HFFc6 (cell line): ENCODE data around the gene TOP1. TPM values are rescaled to one million over a fixed set of nuclear protein-coding genes. Genes with fewer than 3 reads are reported as not detected.
A peak's percentile ranks its signal among the peaks of the same experiment; 100 is the strongest.

ENCODE experiments used
- DNase-seq: peaks from one replicate; pipeline ENCODE4 v3.0.0-alpha.2; 2018
- H3K27ac Mint-ChIP-seq: 2 replicates; pipeline ENCODE4 v1.8.0; 2020; ENCODE audit warnings: mild to moderate bottlenecking, mixed read lengths
- H3K27me3 Mint-ChIP-seq: 2 replicates; pipeline ENCODE4 v1.8.0; 2021; ENCODE audit warnings: mild to moderate bottlenecking, moderate library complexity, mixed read lengths; ENCODE audit not compliant: insufficient read depth
- H3K36me3 Mint-ChIP-seq: 2 replicates; pipeline ENCODE4 v1.8.0; 2021; ENCODE audit warnings: low read depth, mixed read lengths
- H3K4me1 Mint-ChIP-seq: 2 replicates; pipeline ENCODE4 v1.8.0; 2020; ENCODE audit warnings: low read depth, mixed read lengths
- H3K4me3 Mint-ChIP-seq: 2 replicates; pipeline ENCODE4 v1.8.0; 2020; ENCODE audit warnings: mild to moderate bottlenecking, moderate library complexity, mixed read lengths
- H3K9me3 Mint-ChIP-seq: 2 replicates; pipeline ENCODE4 v1.8.0; 2020; ENCODE audit warnings: mild to moderate bottlenecking, mixed read lengths
- total RNA-seq, 6 experiments: library from RNA; stranded (reverse); fragmentation: NEBNext Ultra II Directional; extraction: Animal tissue kit (Norgen Biotek cat#: 25700); gene quantifications; 2 replicates in 1 of 6; 3 replicates in 5 of 6; pipeline ENCODE4 v1.2.3, GENCODE V29; 2021
- TF ChIP-seq, protein P1 (sequence below): fragments of 200-600 bp; sonication (generic); IDR thresholded peaks from 2 replicates; pipeline ENCODE4 v1.5.0; 2021; ENCODE audit warnings: antibody characterized with exemption, mild to moderate bottlenecking

The TOP1 gene
- total RNA-seq, 6 experiments from 2014 or later: 62.1 to 77.0 (median 73.0) TPM

DNA sequence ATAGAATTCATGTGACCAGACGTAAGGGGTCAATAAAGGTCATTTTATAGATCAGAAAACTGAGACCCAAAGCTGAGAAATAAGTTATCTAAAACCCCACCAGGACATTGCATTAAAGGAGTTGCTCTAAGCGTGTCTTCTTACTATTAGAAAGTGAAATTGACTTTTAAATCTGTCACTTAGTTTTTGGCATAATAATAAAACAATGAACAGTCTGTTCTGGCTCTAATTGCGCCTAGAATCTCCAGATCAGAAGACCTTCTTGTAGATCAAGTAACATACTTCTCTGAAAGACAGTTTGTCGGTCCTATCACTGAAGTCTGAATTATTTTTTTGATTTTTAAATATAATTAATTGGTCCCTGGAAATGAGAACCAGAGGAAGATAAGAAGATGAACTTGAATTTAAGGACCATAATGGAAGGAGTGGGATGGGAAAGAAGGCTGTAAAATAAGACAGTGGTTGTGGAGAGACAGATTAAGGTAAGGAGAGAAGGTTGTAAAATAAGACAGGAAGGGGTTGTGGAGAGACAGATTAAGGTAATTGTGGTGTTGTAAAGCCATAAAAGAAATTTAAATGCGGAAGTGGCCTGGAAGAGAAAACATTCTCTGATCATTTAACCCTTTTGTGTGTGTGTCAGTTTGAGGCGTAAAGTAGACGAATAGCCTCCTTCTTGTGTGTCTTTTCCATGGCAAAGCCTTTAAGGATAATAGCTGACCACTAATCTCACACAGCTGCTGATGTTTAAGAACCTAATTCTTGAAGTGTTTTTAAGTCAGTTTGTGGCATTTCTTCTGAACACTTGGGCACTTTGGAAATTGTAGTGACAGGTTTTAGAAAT lies 20.1 kb downstream of the TOP1 start:
- peaks cover 88% of the 10 kb centered on the region for H3K4me1 Mint-ChIP-seq
- no peaks in the 10 kb centered on the region for H3K9me3 Mint-ChIP-seq
- DNase-seq: no peak
- TF ChIP-seq, protein P1, sequence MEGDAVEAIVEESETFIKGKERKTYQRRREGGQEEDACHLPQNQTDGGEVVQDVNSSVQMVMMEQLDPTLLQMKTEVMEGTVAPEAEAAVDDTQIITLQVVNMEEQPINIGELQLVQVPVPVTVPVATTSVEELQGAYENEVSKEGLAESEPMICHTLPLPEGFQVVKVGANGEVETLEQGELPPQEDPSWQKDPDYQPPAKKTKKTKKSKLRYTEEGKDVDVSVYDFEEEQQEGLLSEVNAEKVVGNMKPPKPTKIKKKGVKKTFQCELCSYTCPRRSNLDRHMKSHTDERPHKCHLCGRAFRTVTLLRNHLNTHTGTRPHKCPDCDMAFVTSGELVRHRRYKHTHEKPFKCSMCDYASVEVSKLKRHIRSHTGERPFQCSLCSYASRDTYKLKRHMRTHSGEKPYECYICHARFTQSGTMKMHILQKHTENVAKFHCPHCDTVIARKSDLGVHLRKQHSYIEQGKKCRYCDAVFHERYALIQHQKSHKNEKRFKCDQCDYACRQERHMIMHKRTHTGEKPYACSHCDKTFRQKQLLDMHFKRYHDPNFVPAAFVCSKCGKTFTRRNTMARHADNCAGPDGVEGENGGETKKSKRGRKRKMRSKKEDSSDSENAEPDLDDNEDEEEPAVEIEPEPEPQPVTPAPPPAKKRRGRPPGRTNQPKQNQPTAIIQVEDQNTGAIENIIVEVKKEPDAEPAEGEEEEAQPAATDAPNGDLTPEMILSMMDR: no peak
- no peaks in the 10 kb centered on the region for H3K27me3 Mint-ChIP-seq
- peak overlapping the region; percentile 86 for H3K4me3 Mint-ChIP-seq
- H3K27ac Mint-ChIP-seq: peak overlapping the region; percentile 67
- H3K36me3 Mint-ChIP-seq: no peaks in the 10 kb centered on the region

DNA sequence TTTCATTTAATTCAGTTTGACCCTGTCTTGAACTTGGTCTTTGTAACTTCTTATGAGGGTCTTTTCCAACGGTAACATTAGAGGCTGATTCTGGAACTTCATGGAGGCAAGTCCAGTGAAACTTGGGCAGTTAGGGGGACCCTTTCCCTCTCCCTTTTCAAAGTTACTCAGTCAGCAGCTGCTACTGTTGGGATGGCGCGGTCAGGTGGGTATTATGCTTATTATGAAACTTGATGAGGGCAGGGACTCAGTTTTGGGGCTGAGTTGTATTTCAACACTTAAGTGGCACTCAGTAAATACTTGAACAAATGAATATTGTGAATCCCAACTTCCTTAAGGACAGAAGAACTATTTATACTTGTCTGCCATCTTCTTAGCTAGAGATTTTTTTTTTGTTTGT lies 20.8 kb downstream of the TOP1 start:
- Mint-ChIP-seq H3K4me3 (0 out of 2 replicates have a peak overlapping the region, but pooled peaks have one; percentile 64), H3K4me1 (peaks cover 93% of the 10 kb centered on the region), H3K9me3 (no peaks in the 10 kb centered on the region), H3K36me3 (no peaks in the 10 kb centered on the region), H3K27me3 (no peaks in the 10 kb centered on the region), H3K27ac (peak overlapping the region; percentile 80)
- TF ChIP-seq, protein P1: no peak
- DNase-seq: no peak

DNA sequence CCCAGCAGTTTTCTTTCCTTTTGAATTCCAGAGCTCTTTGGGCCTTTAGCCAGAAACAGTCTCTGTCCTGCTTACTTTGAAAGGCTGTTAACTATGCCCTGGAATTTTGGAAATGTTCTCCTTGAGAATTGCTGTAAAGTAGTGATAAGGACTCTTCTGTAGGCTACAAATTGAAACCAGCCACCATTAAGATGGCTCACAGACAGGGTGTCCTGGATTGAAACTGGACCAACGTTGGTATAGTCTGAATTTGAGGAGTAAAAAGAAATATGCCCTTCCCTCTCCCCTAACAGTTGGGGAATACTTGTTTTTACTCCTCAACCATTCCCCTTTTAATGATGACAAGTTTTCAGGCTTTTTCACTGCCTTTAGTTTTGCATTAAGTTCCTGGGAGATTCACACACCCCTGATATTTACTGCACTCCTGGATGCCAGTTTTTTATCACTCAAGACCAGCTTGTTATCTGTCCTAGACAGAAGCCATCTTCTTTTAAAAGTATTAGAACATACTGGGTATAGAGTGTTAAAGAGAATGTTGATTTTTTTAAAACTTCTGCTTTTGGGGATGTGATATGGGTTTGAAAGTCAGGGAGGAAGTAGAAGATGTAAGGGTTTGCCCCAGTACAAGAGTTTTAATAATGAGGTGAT lies 21.9 kb downstream of the TOP1 start:
- TF ChIP-seq, protein P1: no peak
- no peaks in the 10 kb centered on the region for H3K27me3 Mint-ChIP-seq
- peak overlapping the region; percentile 64 for H3K4me3 Mint-ChIP-seq
- peaks cover 97% of the 10 kb centered on the region for H3K4me1 Mint-ChIP-seq
- H3K27ac Mint-ChIP-seq: peak overlapping the region; percentile 80
- peak; percentile 59 for DNase-seq
- no peaks in the 10 kb centered on the region for H3K36me3 Mint-ChIP-seq
- H3K9me3 Mint-ChIP-seq: no peaks in the 10 kb centered on the region

DNA sequence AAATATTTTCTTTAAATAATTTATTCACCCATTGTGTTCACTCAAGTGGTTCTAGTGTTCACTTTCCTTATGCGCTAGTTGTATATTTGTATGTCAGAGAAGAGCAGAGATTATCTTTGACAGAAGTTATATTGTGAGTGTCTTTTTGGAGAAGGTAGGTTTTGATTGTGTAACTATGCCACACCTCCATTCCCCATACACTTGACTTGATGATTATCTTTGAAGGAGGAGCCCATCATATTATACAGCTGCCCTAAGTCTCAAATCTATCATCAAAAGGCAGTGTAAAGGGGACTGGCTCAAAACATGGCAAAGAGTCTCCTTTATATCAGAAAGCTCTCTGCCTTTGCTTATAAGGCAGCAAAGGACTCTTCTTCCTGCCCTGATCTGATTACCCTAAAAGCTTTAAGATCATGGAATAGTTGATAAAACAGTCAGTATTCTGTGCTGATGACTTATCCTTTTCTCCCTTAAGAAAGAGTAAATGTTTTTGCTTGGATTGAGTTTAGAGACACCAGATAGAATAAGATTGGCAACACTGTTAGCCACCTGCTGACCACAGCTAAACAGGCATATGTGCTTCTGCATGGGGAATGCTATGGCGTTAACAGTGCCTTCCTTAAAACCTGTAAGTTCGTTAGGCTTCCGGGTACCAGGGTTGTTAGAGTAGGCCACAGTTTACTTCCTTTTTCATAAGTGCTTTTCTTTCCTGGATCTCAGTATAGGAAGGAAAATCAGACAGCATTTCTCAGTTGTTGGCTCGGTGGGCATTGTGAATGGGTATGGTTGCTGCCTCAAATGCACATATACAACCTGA lies 22.6 kb downstream of the TOP1 start:
- peak overlapping the region; percentile 80 for H3K27ac Mint-ChIP-seq
- no peaks in the 10 kb centered on the region for H3K9me3 Mint-ChIP-seq
- TF ChIP-seq, protein P1: no peak
- H3K4me1 Mint-ChIP-seq: peaks cover 98% of the 10 kb centered on the region
- no peaks in the 10 kb centered on the region for H3K36me3 Mint-ChIP-seq
- no peak for DNase-seq
- H3K27me3 Mint-ChIP-seq: no peaks in the 10 kb centered on the region
- no peak overlapping the region; the same call in 1 of the 2 replicates for H3K4me3 Mint-ChIP-seq

DNA sequence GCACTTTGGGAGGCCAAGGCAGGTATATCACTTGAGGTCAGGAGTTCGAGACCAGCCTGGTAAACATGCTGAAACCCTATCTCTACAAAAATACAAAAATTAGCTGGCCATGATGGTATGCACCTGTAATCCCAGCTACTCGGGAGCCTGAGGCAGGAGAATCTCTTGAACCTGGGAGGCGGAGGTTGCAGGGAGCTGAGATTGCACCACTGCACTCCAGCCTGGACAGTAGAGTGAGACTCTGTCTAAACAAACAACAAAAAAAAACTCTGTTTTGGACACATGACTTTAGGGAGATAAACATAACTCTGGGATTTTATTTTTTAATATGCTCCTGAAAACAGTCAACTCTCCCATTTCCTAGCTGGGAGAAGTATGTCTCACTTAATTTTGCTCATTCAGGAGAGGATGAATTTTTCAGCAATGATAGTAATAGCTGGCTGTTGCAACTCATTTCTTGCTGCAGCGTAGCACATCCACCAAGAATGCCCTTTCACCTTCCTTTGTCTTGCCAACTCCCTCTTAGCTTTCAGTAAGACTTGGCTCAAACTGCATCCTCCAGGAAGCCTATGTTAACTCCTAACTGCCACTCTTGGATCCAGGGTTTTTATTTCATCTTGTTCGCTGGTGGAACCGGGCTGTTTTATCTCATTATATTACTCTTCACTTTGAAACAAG lies 24.3 kb downstream of the TOP1 start:
- Mint-ChIP-seq H3K9me3 (no peaks in the 10 kb centered on the region), H3K27ac (peak overlapping the region; percentile 71), H3K4me3 (peak overlapping the region; percentile 46), H3K36me3 (no peaks in the 10 kb centered on the region), H3K4me1 (peaks cover 90% of the 10 kb centered on the region), H3K27me3 (no peaks in the 10 kb centered on the region)
- peak; percentile 72 for DNase-seq
- TF ChIP-seq, protein P1: no peak
